ENCODE data around the gene M1AP.

- no peak for TF ChIP-seq TAF1 (IDR thresholded peaks at IDR 0.05; ENCODE audit: borderline replicate concordance, insufficient read depth, low read length)
- TF ChIP-seq REST (IDR thresholded peaks at IDR 0.05; ENCODE audit: insufficient read depth in 1 of 2, low read depth in 2 of 2, low read length in 2 of 2) = no peak
- TF ChIP-seq POLR2AphosphoS5 (IDR thresholded peaks at IDR 0.05; ENCODE audit: low read depth, low read length) = no peak
- TF ChIP-seq SIN3A (IDR thresholded peaks at IDR 0.05; ENCODE audit: borderline replicate concordance, insufficient read depth, low read length) = no peak
Observed at GRCh38 chr2:74564222-74564621, 83.9 kb downstream of the M1AP start.
